ENCODE results near the gene LARP1. TPM values are rescaled to one million over a fixed set of nuclear protein-coding genes. Genes with fewer than 3 reads are reported as not detected.

LARP1 gene
- total RNA-seq, 1 experiment from 2014 or later: 63.9 TPM

GRCh38 chr5:154765396-154765925 lies 10.3 kb downstream of the LARP1 start:
- intact Hi-C loops (cut with micrococcal nuclease): no loop called here
- no peaks in the 10 kb centered on the region for H3F3A ChIP-seq (ENCODE audit: low read length, unreplicated experiment)
- H3K4me2 ChIP-seq (ENCODE audit: low read length): no peak overlapping the region
- no peaks in the 10 kb centered on the region for H3K27me3 ChIP-seq (ENCODE audit: low read length)
- no peak overlapping the region for H3K9ac ChIP-seq (ENCODE audit: low read length)
- H3K9me2 ChIP-seq (replicated peaks; ENCODE audit: low read length): no peaks in the 10 kb centered on the region
- no peaks in the 10 kb centered on the region for H3K36me3 ChIP-seq (ENCODE audit: low read depth, low read length)
- POLR2A ChIA-PET (ENCODE audit: unreplicated experiment): no interaction called here
- peaks cover 99% of the 10 kb centered on the region for H3K79me2 ChIP-seq (ENCODE audit: low read length)
- H4K20me1 ChIP-seq (ENCODE audit: low read length): peaks cover 79% of the 10 kb centered on the region
- H3K4me1 ChIP-seq (ENCODE audit: insufficient read depth, low read length): peaks cover 6% of the 10 kb centered on the region
- CTCF ChIA-PET: no interaction called here
- no peak overlapping the region for H2AFZ ChIP-seq (ENCODE audit: low read length)
- BruUV-seq (replicated peaks): no TSS peak
- DNase-seq (no peak), ATAC-seq (no peak)
- TF ChIP-seq CTCF (conservative IDR thresholded peaks at IDR 0.05; ENCODE audit: low read depth, low read length) (no peak), EZH2 (IDR thresholded peaks at IDR 0.05; ENCODE audit: low read length, unreplicated experiment) (no peak), EZH2phosphoT487 (IDR thresholded peaks at IDR 0.05; ENCODE audit: borderline replicate concordance, low read length) (no peak)
- H3K4me3 ChIP-seq (ENCODE audit: low read length): no peak overlapping the region
- no peak overlapping the region for H3K27ac ChIP-seq (ENCODE audit: low read length)
- no peaks in the 10 kb centered on the region for H3K9me3 ChIP-seq (ENCODE audit: low read length)

GRCh38 chr5:154766558-154767281 lies 11.5 kb downstream of the LARP1 start:
- Histone ChIP-seq H3K9ac (ENCODE audit: low read length) (no peak overlapping the region), H4K20me1 (ENCODE audit: low read length) (peaks cover 79% of the 10 kb centered on the region), H3F3A (ENCODE audit: low read length, unreplicated experiment) (no peaks in the 10 kb centered on the region), H3K9me2 (replicated peaks; ENCODE audit: low read length) (no peaks in the 10 kb centered on the region), H3K27ac (ENCODE audit: low read length) (no peak overlapping the region), H3K27me3 (ENCODE audit: low read length) (no peaks in the 10 kb centered on the region), H3K4me1 (ENCODE audit: insufficient read depth, low read length) (no peaks in the 10 kb centered on the region), H3K4me3 (ENCODE audit: low read length) (no peak overlapping the region), H3K36me3 (ENCODE audit: low read depth, low read length) (no peaks in the 10 kb centered on the region), H3K79me2 (ENCODE audit: low read length) (peaks cover 99% of the 10 kb centered on the region), H2AFZ (ENCODE audit: low read length) (no peak overlapping the region), H3K4me2 (ENCODE audit: low read length) (no peak overlapping the region), H3K9me3 (ENCODE audit: low read length) (no peaks in the 10 kb centered on the region)
- POLR2A ChIA-PET (ENCODE audit: unreplicated experiment): no interaction called here
- TF ChIP-seq EZH2phosphoT487 (IDR thresholded peaks at IDR 0.05; ENCODE audit: borderline replicate concordance, low read length) (no peak), EZH2 (IDR thresholded peaks at IDR 0.05; ENCODE audit: low read length, unreplicated experiment) (no peak)
- no TSS peak for BruUV-seq (replicated peaks)
- intact Hi-C loops (cut with micrococcal nuclease): no loop called here
- DNase-seq: no peak
- CTCF ChIA-PET: no interaction called here
- no peak for ATAC-seq

- Histone ChIP-seq H3K9me3 (ENCODE audit: low read length) (no peaks in the 10 kb centered on the region), H3K9ac (ENCODE audit: low read length) (no peak overlapping the region), H3F3A (ENCODE audit: low read length, unreplicated experiment) (no peaks in the 10 kb centered on the region), H2AFZ (ENCODE audit: low read length) (no peak overlapping the region), H3K27me3 (ENCODE audit: low read length) (no peaks in the 10 kb centered on the region), H3K9me2 (replicated peaks; ENCODE audit: low read length) (no peaks in the 10 kb centered on the region), H3K4me3 (ENCODE audit: low read length) (no peak overlapping the region), H4K20me1 (ENCODE audit: low read length) (peaks cover 76% of the 10 kb centered on the region), H3K36me3 (ENCODE audit: low read depth, low read length) (no peaks in the 10 kb centered on the region), H3K4me1 (ENCODE audit: insufficient read depth, low read length) (no peaks in the 10 kb centered on the region), H3K79me2 (ENCODE audit: low read length) (peaks cover 99% of the 10 kb centered on the region), H3K4me2 (ENCODE audit: low read length) (no peak overlapping the region), H3K27ac (ENCODE audit: low read length) (no peak overlapping the region)
- intact Hi-C loops (cut with micrococcal nuclease): no loop called here
- DNase-seq (no peak), ATAC-seq (no peak)
- no peak for TF ChIP-seq CTCF (conservative IDR thresholded peaks at IDR 0.05; ENCODE audit: low read depth, low read length)
- TF ChIP-seq EZH2phosphoT487 (IDR thresholded peaks at IDR 0.05; ENCODE audit: borderline replicate concordance, low read length): no peak
- POLR2A ChIA-PET (ENCODE audit: unreplicated experiment): no interaction called here
- BruUV-seq (replicated peaks): no TSS peak
- CTCF ChIA-PET: no interaction called here
Measured at GRCh38 chr5:154767576-154767975, 12.4 kb downstream of the LARP1 start.
